Subcutaneous abdominal adipose tissue (tissue), 5 donors: Measurements from ENCODE around the gene S100A12.

Source experiments
- H3K27ac ChIP-seq: one replicate; pipeline ENCODE4 v1.7.0; 2013; ENCODE audit warnings: low read depth, mild to moderate bottlenecking, inconsistent platforms, low read length, moderate library complexity
- H3K27me3 ChIP-seq, 5 donors: one replicate each; pipeline ENCODE4 v1.7.0; 2013; ENCODE audit warnings: low read length in 5 of 5, inconsistent platforms in 1 of 5; ENCODE audit not compliant: control insufficient read depth in 5 of 5, insufficient read depth in 4 of 5
- H3K36me3 ChIP-seq, 5 donors: one replicate each; pipeline ENCODE4 v1.7.0; 2013; ENCODE audit warnings: low read length in 5 of 5; ENCODE audit not compliant: control insufficient read depth in 5 of 5, insufficient read depth in 5 of 5
- H3K4me1 ChIP-seq, 5 donors: one replicate each; pipeline ENCODE4 v1.7.0; 2013; ENCODE audit warnings: low read length in 5 of 5, mild to moderate bottlenecking in 3 of 5, moderate library complexity in 1 of 5; ENCODE audit not compliant: control insufficient read depth in 5 of 5, insufficient read depth in 5 of 5
- H3K4me3 ChIP-seq, 5 donors: one replicate each; pipeline ENCODE4 v1.7.0; 2013; ENCODE audit warnings: low read length in 5 of 5, low read depth in 1 of 5
- H3K9ac ChIP-seq, 5 donors: one replicate each; pipeline ENCODE4 v1.7.0; 2013; ENCODE audit warnings: low read length in 5 of 5, mild to moderate bottlenecking in 4 of 5, moderate library complexity in 3 of 5
- H3K9me3 ChIP-seq, 5 donors: one replicate each; pipeline ENCODE4 v1.7.0; 2013; ENCODE audit warnings: low read length in 5 of 5; ENCODE audit not compliant: control insufficient read depth in 5 of 5
- donor health status: healthy.
- donor health status: healthy.
- donor health status: healthy.
- donor health status: healthy.
- donor health status: healthy.

Gene S100A12

GRCh38 chr1:153397051-153397923, 21.9 kb upstream of the S100A12 start:
- Histone ChIP-seq H3K4me1 (no peaks in the 10 kb centered on the region), H3K27me3 (peaks cover 0 to 19% (median 14%) of the 10 kb centered on the region in 5 donors), H3K36me3 (no peaks in the 10 kb centered on the region), H3K9ac (no peak overlapping the region), H3K27ac (no peak overlapping the region), H3K9me3 (no peaks in the 10 kb centered on the region), H3K4me3 (no peak overlapping the region)

GRCh38 chr1:153396461-153396860, 21.0 kb upstream of the S100A12 start:
- H3K4me1 ChIP-seq: no peaks in the 10 kb centered on the region

GRCh38 chr1:153395776-153396175, 20.4 kb upstream of the S100A12 start:
- H3K9ac ChIP-seq: no peak overlapping the region
- H3K36me3 ChIP-seq: no peaks in the 10 kb centered on the region
- H3K27ac ChIP-seq: no peak overlapping the region

More at GRCh38 chr1:153396461-153396860, 21.0 kb upstream of the S100A12 start:
- no peaks in the 10 kb centered on the region for H3K9me3 ChIP-seq
- no peak overlapping the region for H3K4me3 ChIP-seq
- peaks cover 0 to 19% (median 14%) of the 10 kb centered on the region in 5 donors for H3K27me3 ChIP-seq
- no peaks in the 10 kb centered on the region for H3K36me3 ChIP-seq
- no peak overlapping the region for H3K9ac ChIP-seq
- H3K27ac ChIP-seq: no peak overlapping the region

GRCh38 chr1:153395136-153395685, 19.8 kb upstream of the S100A12 start:
- H3K4me1 ChIP-seq: peaks cover 0 to 9% (median 8%) of the 10 kb centered on the region in 5 donors
- H3K36me3 ChIP-seq: no peaks in the 10 kb centered on the region
- no peaks in the 10 kb centered on the region for H3K9me3 ChIP-seq
- H3K9ac ChIP-seq: no peak overlapping the region
- H3K27ac ChIP-seq: no peak overlapping the region
- H3K4me3 ChIP-seq: no peak overlapping the region
- peaks cover 0 to 21% (median 14%) of the 10 kb centered on the region in 5 donors for H3K27me3 ChIP-seq

More at GRCh38 chr1:153395776-153396175, 20.4 kb upstream of the S100A12 start:
- H3K9me3 ChIP-seq: no peaks in the 10 kb centered on the region
- H3K27me3 ChIP-seq: peaks cover 0 to 19% (median 14%) of the 10 kb centered on the region in 5 donors
- no peak overlapping the region for H3K4me3 ChIP-seq
- H3K4me1 ChIP-seq: peaks cover 0 to 6% (median 4%) of the 10 kb centered on the region in 5 donors

GRCh38 chr1:153394391-153394790, 19.0 kb upstream of the S100A12 start:
- no peak overlapping the region for H3K9ac ChIP-seq
- no peaks in the 10 kb centered on the region for H3K9me3 ChIP-seq
- peaks cover 0 to 21% (median 14%) of the 10 kb centered on the region in 5 donors for H3K27me3 ChIP-seq
- H3K4me1 ChIP-seq: peaks cover 0 to 9% (median 8%) of the 10 kb centered on the region in 5 donors
- no peak overlapping the region for H3K27ac ChIP-seq
- no peak overlapping the region for H3K4me3 ChIP-seq
- H3K36me3 ChIP-seq: no peaks in the 10 kb centered on the region

GRCh38 chr1:153393926-153394325, 18.5 kb upstream of the S100A12 start:
- Histone ChIP-seq H3K9me3 (no peaks in the 10 kb centered on the region), H3K27me3 (peaks cover 0 to 21% (median 14%) of the 10 kb centered on the region in 5 donors), H3K27ac (no peak overlapping the region), H3K4me1 (peaks cover 0 to 9% (median 8%) of the 10 kb centered on the region in 5 donors), H3K36me3 (no peaks in the 10 kb centered on the region), H3K9ac (no peak overlapping the region), H3K4me3 (no peak overlapping the region)

- Histone ChIP-seq H3K27ac (no peak overlapping the region), H3K9me3 (no peaks in the 10 kb centered on the region), H3K9ac (no peak overlapping the region), H3K4me3 (no peak overlapping the region), H3K4me1 (peaks cover 0 to 9% (median 8%) of the 10 kb centered on the region in 5 donors), H3K27me3 (peaks cover 0 to 19% (median 14%) of the 10 kb centered on the region in 5 donors), H3K36me3 (no peaks in the 10 kb centered on the region)
These were observed 17.4 kb upstream of the S100A12 start for GRCh38 chr1:153392822-153393221.

- Histone ChIP-seq H3K27me3 (peaks cover 0 to 18% (median 14%) of the 10 kb centered on the region in 5 donors), H3K4me3 (no peak overlapping the region), H3K27ac (no peak overlapping the region)
These were observed 16.8 kb upstream of the S100A12 start for GRCh38 chr1:153392258-153392657.

GRCh38 chr1:153390938-153391710, 15.7 kb upstream of the S100A12 start, which contains the start of gene S100A8:
TSS of gene S100A8 (minus strand) at chr1:153391073. CDS start at chr1:153390535, 538 bp downstream.
- Histone ChIP-seq H3K4me1 (peaks cover 0 to 11% (median 8%) of the 10 kb centered on the region in 5 donors), H3K9me3 (no peaks in the 10 kb centered on the region), H3K36me3 (no peaks in the 10 kb centered on the region), H3K27ac (no peak within 1 kb of the TSS), H3K9ac (no peak within 1 kb of the TSS), H3K4me3 (no peak within 1 kb of the TSS), H3K27me3 (peaks cover 0 to 18% (median 10%) of the 10 kb centered on the region in 5 donors)

More at GRCh38 chr1:153392258-153392657, 16.8 kb upstream of the S100A12 start:
- Histone ChIP-seq H3K9ac (no peak overlapping the region), H3K36me3 (no peaks in the 10 kb centered on the region), H3K9me3 (no peaks in the 10 kb centered on the region), H3K4me1 (peaks cover 0 to 9% (median 8%) of the 10 kb centered on the region in 5 donors)
